Measurements from ENCODE around the gene PPFIA1.
"Not testable (repeated sequence)": the region's sequence is repeated elsewhere in the genome, so short reads cannot be mapped to it uniquely, and the experiment has no call there.

Gene PPFIA1

DNA sequence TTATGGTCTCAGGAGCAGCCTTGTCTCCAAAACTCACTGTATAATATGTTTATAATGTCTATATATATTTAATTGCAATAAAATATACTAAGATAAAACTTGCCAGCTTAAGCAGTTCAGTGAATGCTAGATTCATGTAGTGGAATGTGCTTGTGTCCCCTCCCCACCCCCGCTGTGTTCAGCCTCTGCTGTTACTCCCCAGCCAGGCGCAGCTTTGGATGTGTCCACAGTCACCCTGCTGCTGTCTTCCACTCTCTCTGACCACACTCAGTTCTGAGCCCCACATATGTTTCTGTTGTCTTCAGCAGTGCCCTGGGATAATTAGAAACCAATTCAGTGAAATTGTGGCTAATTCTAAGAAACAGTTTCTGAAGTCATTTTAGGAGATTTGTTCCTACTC is 52.2 kb downstream of the PPFIA1 start:
- in situ Hi-C loops (cut with MboI; ENCODE audit: low sequenced_read_pairs): no loop called here

DNA sequence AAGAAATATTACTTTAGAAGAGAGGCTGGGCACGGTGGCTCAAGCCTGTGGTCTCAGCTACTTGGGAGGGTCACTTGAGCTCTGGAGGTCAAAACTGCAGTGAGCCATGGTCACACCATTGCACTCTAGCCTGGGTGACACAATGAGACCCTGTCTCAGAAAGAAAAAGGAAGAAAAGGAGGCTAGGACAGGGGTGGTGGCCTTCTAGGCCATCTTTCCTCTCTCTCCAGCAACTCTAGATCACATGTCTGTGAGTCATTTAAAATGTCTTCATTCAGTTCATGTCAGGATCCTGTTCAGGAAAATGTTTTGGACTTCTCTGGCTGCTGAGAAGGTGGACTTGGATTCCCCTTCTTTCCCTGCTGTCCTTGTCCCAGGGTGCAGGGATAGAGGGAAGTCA is 53.3 kb downstream of the PPFIA1 start:
- in situ Hi-C loops (cut with MboI; ENCODE audit: low sequenced_read_pairs): no loop called here

GRCh38 chr11:70324376-70325115 is 54.1 kb downstream of the PPFIA1 start:
- in situ Hi-C loops (cut with MboI; ENCODE audit: low sequenced_read_pairs): no loop called here

GRCh38 chr11:70325824-70326223 is 55.3 kb downstream of the PPFIA1 start:
- in situ Hi-C loops (cut with MboI; ENCODE audit: low sequenced_read_pairs): no loop called here

DNA sequence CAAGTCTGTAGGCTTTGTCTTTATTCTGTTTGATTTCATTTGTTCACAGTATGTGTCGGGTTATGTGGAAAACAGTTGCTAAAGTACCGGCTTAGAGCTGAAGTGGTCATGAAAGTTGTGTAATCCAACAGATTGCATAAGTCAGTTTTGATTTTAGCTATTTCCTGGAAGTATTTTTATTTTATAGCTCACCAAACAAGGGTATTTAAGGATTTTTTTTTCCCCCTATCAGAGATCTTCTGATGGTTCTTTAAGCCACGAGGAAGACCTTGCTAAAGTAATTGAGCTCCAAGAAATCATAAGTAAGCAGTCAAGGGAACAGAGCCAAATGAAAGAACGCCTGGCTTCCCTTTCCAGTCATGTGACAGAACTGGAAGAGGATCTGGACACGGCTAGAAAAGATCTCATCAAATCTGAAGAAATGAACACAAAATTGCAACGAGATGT is 55.9 kb downstream of the PPFIA1 start:
- in situ Hi-C loops (cut with MboI; ENCODE audit: low sequenced_read_pairs): no loop called here

- in situ Hi-C loops (cut with MboI; ENCODE audit: low sequenced_read_pairs): no loop called here
These were observed 56.3 kb downstream of the PPFIA1 start for GRCh38 chr11:70326833-70327232.

GRCh38 chr11:70327717-70328116 is 57.2 kb downstream of the PPFIA1 start:
- in situ Hi-C loops (cut with MboI; ENCODE audit: low sequenced_read_pairs): no loop called here

GRCh38 chr11:70328556-70328955 is 58.1 kb downstream of the PPFIA1 start:
- in situ Hi-C loops (cut with MboI; ENCODE audit: low sequenced_read_pairs): no loop called here

GRCh38 chr11:70331320-70331843 is 60.9 kb downstream of the PPFIA1 start:
- in situ Hi-C loops (cut with MboI; ENCODE audit: low sequenced_read_pairs): not testable (repeated sequence)

DNA sequence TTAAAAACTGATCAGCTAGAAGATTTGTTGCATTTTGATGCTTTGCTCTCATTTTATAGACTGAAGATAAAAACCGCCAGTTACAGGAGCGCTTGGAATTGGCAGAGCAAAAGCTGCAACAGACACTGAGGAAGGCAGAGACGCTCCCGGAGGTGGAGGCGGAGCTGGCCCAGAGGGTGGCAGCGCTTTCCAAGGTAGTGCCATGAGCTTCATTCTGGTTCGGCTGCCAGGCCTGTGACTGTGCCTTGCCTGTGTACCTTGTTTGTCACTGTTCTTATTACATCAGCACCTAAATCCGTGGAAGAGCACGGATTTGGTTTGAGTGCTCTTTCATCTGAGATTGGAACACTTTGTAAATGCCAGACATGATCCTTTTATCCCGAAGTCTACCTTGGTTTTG is 61.4 kb downstream of the PPFIA1 start:
- in situ Hi-C loops (cut with MboI; ENCODE audit: low sequenced_read_pairs): no loop called here

- in situ Hi-C loops (cut with MboI; ENCODE audit: low sequenced_read_pairs): no loop called here
These were observed 62.1 kb downstream of the PPFIA1 start for GRCh38 chr11:70332567-70332966.

GRCh38 chr11:70333261-70333660 is 62.8 kb downstream of the PPFIA1 start:
- in situ Hi-C loops (cut with MboI; ENCODE audit: low sequenced_read_pairs): no loop called here

DNA sequence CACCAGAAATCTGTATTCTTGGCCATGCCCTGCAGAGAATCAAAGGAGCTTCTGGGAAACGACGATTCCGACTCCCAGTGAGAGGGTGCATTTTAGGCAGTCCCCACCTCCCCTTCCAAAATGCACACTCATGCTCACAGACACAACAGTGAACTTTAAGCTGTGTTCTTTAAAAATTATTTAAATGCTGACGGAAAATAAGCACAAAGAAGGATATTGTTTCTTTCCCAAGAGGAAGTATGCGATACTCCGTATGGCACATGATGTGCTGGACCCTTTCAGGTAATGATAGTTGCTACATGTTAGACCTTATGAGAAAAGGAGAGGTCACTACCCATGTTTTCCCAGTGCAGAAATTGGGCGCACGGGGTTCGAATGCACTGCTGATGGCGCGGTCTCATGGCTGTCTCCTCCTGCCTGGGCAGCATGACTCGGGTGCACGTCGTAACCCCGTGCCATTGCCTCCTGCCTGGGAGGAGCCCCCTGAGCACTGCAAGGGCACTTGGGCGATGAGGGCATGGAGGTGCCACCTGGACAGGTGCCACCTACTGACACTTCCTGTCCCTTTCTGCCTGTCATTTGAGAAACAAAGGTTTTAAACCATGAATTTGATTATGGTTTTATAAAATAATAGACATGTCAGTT is 64.0 kb downstream of the PPFIA1 start:
- in situ Hi-C loops (cut with MboI; ENCODE audit: low sequenced_read_pairs): no loop called here

- in situ Hi-C loops (cut with MboI; ENCODE audit: low sequenced_read_pairs): no loop called here
These were observed 65.0 kb downstream of the PPFIA1 start for GRCh38 chr11:70335511-70335910.

DNA sequence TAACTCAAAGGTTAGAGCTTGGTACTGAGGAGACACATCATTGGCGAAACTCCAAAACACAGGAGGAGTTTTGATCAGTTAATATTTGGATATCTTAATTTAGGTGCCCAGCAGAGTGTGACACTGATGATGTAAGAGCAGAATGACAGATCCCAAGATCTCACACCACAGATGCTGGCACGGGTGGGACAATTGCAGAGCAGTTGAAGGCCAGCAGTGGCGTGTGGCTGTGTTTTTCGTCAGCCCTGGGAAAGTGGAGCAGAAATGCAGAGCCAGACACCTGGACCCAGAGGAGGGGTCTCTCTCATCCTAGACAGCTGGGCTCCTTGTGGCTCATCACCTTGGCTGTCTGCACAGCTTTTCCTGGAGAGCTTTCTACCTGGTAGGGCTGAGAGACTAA is 68.1 kb downstream of the PPFIA1 start:
- in situ Hi-C loops (cut with MboI; ENCODE audit: low sequenced_read_pairs): no loop called here

DNA sequence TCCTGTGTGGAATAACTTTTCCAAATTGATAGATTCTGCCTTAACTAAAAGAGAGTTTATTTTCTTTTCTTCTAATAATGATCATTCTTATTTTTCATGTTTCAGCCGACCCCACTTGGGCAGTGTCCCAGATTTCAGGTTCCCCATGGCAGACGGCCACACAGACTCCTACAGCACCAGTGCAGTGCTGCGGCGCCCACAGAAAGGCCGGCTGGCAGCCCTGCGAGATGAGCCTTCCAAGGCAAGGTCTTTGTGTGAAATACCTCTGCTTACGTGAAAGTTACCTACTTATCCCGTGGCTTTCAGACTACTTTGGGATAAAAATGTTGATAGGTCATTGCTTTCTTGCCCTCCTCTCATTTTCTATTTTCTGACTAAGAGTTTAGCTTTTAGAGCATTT is 68.6 kb downstream of the PPFIA1 start:
- in situ Hi-C loops (cut with MboI; ENCODE audit: low sequenced_read_pairs): no loop called here

DNA sequence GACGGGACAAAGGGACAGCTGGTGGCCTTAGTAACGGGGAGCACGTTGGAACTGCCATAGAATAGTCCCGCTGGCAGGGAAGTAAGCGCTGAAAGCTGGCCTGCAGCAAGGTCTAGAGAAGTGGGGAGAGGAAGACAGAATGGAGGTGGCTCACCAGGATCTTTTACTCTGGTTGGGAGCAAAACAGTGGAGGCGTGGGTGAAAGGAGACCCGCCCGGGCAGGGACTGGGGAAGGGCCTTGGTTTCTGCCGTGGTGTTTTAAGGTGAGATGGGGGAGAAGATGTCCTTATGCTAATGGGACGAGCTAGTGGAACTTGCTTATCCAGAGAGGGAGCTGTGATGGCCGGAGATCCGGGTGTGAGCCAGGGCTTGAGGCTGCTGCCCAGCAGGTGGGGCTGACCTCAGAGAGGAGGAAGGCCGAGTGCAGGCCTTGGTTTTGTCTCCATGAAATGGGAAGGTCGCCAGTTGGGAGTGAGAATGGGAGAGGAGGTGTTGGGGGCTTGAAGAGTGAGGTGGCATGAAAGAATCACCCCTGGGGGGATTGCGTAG is 71.5 kb downstream of the PPFIA1 start:
- in situ Hi-C loops (cut with MboI; ENCODE audit: low sequenced_read_pairs): no loop called here

GRCh38 chr11:70343636-70344035 is 73.1 kb downstream of the PPFIA1 start:
- in situ Hi-C loops (cut with MboI; ENCODE audit: low sequenced_read_pairs): no loop called here

DNA sequence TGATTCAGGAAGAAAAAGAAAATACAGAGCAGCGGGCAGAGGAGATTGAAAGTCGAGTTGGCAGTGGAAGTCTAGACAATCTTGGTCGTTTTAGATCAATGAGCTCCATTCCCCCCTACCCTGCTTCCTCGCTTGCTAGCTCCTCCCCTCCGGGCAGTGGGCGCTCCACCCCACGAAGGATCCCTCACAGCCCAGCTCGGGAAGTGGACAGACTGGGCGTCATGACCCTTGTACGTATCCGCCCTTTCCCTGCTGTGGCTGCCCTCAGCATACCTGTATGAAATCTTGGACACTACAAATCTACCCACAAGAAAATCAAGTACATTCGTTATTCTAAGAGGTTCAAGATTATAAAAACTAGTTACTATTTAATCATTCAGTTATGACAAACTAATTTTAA is 77.7 kb downstream of the PPFIA1 start:
- in situ Hi-C loops (cut with MboI; ENCODE audit: low sequenced_read_pairs): no loop called here

- in situ Hi-C loops (cut with MboI; ENCODE audit: low sequenced_read_pairs): no loop called here
These were observed 78.1 kb downstream of the PPFIA1 start for GRCh38 chr11:70348608-70349007.

DNA sequence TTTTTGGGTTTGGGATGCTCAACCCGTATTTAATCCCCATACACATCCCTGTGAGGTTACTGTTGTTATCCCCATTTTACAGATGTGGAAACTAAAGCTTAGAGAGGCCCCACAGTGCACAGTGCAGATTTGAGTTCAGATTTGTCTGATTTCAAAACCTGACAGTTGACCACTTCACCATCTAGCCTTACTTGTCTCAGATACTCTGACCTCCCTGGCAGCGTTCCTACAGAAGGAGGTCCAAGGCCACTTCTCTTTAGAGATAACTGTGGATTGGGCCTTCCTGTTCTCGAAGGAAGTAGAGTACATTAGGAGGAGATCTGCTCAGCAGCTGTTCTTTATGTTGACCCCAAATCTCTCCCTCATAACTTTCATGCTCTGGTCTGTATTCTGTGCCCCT is 81.2 kb downstream of the PPFIA1 start:
- in situ Hi-C loops (cut with MboI; ENCODE audit: low sequenced_read_pairs): no loop called here

DNA sequence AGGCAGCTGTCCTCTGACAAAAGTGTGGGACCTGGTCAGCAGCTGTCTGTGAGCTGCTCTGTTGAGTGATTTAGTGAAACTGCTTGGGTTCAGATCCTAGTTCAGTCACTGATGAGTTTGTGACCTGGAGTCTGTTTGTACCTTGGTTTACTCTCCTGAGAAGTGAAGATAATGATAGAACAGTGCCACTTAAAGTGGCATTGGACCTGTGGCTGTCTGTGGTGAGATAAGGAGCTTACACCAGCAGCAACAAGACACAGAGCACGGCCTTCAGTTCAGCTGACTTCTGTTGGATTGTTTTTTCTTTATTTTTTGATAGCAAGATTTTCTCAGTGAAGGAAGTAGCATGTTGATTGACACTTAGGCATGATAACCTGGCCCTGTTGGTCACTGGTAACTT is 81.6 kb downstream of the PPFIA1 start:
- in situ Hi-C loops (cut with MboI; ENCODE audit: low sequenced_read_pairs): no loop called here
